Measurements from ENCODE around the gene TPD52L1.

GRCh38 chr6:125136378-125136777 lies 17.2 kb upstream of the TPD52L1 start:
- TF ChIP-seq CTCF (IDR thresholded peaks at IDR 0.05), result no peak
- no peak for TF ChIP-seq ZFX (IDR thresholded peaks at IDR 0.05; ENCODE audit: borderline replicate concordance)

Data from 22Rv1 (cell line).